A549 (cell line): ENCODE measurements around the gene MPP7.

ENCODE experiments used
- CTCF ChIP-seq: fragments of >200 bp; sonication (Bioruptor Twin); formaldehyde crosslinking; IDR thresholded peaks from 3 replicates; pipeline ENCODE4 v1.5.1; 2016
- EP300 ChIP-seq, 2 experiments: fragments of >200 bp; sonication (Bioruptor Twin); formaldehyde crosslinking; IDR thresholded peaks; 2 replicates in 1 of 2; 3 replicates in 1 of 2; pipeline ENCODE4 v1.6.1; 2016 to 2017

GRCh38 chr10:28305553-28305952 lies 2.7 kb upstream of the MPP7 start:
- TF ChIP-seq EP300 (IDR thresholded peaks at IDR 0.05): no peak
- TF ChIP-seq CTCF: no peak
